Thyroid gland (tissue), 4 donors: ENCODE results near the gene KCNQ4.

ENCODE experiments used
- POLR2A ChIP-seq, 2 donors: fragments of 450-650 bp; IDR thresholded peaks; one replicate each; pipeline ENCODE4 v1.6.1; 2017; ENCODE audit warnings: antibody characterized with exemption in 2 of 2, mild to moderate bottlenecking in 2 of 2, moderate library complexity in 1 of 2
- TF ChIP-seq, protein P1 (sequence below), 6 experiments: fragments of 200-600 bp in 3 of 6; fragments of 450-650 bp in 3 of 6; sonication (generic) in 3 of 6; IDR thresholded peaks; one replicate each; pipeline ENCODE4 v1.5.1; 2016 to 2019; ENCODE audit warnings: antibody characterized with exemption in 6 of 6, mild to moderate bottlenecking in 2 of 6, inconsistent platforms in 1 of 6, moderate library complexity in 1 of 6

DNA sequence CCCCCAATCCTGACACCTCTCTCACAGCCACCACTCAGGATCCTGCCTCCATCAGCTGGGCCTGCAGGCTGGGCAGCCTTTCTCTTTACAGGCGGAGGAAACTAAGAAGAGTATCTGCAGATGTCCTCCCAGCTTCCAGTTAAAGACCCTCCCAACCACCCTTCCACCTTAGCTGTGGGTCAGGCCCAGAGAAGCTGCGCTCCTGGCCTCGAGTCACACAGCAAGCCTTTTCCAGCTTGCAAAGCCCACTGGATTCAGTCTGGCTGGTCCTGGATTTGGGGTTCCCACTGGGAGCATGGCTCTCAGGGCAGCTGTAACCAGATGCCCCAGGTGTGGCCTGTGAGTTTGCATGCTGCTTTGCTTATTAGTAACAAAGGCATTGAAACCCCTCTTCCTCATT, 19.9 kb downstream of the KCNQ4 start:
- TF ChIP-seq, protein P1, sequence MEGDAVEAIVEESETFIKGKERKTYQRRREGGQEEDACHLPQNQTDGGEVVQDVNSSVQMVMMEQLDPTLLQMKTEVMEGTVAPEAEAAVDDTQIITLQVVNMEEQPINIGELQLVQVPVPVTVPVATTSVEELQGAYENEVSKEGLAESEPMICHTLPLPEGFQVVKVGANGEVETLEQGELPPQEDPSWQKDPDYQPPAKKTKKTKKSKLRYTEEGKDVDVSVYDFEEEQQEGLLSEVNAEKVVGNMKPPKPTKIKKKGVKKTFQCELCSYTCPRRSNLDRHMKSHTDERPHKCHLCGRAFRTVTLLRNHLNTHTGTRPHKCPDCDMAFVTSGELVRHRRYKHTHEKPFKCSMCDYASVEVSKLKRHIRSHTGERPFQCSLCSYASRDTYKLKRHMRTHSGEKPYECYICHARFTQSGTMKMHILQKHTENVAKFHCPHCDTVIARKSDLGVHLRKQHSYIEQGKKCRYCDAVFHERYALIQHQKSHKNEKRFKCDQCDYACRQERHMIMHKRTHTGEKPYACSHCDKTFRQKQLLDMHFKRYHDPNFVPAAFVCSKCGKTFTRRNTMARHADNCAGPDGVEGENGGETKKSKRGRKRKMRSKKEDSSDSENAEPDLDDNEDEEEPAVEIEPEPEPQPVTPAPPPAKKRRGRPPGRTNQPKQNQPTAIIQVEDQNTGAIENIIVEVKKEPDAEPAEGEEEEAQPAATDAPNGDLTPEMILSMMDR (IDR thresholded peaks at IDR 0.05), result no peak
- no peak for TF ChIP-seq POLR2A (IDR thresholded peaks at IDR 0.05)
